Hindlimb muscle (tissue), 1 donor: ENCODE measurements around the gene MYH3. TPM values are rescaled to one million over a fixed set of nuclear protein-coding genes. Genes with fewer than 3 reads are reported as not detected.
"Not testable (repeated sequence)": the region's sequence is repeated elsewhere in the genome, so short reads cannot be mapped to it uniquely, and the experiment has no call there.

Source experiments
- DNase-seq: peaks from one replicate; pipeline ENCODE4 v3.0.0-alpha.2; 2013
- polyA plus RNA-seq: library from polyadenylated mRNA; unstranded; fragments of 120-200 nt; gene quantifications from one replicate; pipeline ENCODE4 v1.2.1, GENCODE V29; 2013; ENCODE audit not compliant: insufficient read length

The MYH3 gene
- 16,698 TPM for polyA plus RNA-seq

- no peak for DNase-seq
Measured at GRCh38 chr17:10657148-10657547, at the start of gene MYH3. Gene MYH3, minus strand, starts transcription at chr17:10657309. Its CDS starts 2,245 bp downstream, at chr17:10655064.

DNA sequence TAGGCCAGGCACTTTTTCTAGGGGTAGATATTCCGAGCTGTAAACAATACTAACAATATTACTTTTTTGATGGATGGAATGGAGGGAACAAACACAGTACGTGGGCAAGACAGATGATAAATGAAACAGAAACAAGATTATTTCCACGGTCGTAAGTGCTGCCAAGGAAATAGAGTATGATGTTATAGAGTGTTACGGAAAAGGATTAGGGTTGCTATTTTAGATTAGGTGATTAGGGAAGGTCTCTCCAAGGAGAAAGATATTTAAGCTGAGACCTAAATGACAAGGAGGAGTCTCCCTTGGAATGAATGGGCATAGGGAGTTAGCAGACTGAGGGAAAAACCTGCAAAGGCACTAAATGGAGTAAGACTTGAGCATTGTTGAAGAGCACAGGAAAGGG is 48.6 kb upstream of the MYH3 start:
- DNase-seq: no peak

DNA sequence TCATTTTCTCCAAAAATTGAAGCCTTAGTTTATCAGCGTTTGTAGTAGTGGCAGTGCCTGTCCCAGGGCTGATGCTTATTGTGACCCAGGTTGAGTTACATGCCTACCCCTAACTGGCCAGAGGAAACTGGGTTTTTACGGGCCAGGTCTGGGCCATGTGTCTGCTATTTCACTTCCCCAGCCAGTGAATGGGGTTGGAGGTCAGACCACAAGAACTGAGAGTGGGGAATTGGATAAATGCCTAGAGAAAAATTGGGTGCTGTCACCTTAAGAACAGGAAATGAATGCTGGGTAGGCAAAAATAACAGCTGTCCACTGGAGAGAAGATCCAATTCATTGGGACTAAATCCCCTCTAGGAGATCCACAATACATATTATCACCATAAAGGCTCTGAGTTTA is 45.5 kb upstream of the MYH3 start:
- DNase-seq: no peak

GRCh38 chr17:10699856-10700255 is 42.7 kb upstream of the MYH3 start:
- no peak for DNase-seq

DNA sequence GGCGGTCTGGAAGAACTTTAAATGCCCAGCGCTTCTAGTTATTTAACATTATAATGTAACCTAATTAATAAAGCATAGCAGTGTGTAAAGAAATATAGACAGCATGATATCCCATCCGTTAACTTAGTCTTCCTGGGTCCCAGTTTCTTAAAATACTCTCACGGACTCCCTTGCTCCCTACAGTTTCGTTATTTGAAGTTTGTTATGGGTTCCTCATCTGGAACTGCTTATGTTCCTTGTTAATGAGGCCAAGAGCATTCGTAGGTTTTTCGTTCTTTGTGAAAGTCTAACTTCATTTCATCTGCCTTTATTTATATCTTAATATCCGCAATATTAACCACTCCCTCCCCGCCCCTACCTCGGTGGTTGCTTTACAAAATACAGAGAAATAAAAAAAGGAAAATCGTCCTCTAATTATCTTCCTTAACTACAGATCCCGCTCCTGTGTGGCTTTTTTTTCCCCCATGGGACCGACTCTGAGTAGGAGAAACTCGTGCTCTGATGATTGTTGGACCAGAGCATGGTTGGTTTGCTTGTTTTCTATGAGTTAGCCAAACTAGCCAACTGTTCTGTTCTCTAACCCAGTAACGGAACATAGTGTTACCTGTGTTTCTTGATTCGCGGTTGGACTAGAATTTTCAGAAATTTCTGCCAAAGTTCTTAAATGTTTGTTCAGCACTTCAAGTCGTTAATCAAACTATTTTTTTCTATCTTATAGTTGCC is 41.1 kb upstream of the MYH3 start:
- DNase-seq: no peak

- peak; percentile 96 for DNase-seq
Measured at GRCh38 chr17:10697092-10698081, 40.3 kb upstream of the MYH3 start, which contains the start of the genes ADPRM and SCO1. Gene ADPRM, plus strand, starts transcription at chr17:10697594. Its CDS starts 7,333 bp downstream, at chr17:10704927. Gene SCO1, minus strand, starts transcription at chr17:10697533. Its CDS starts 26 bp downstream, at chr17:10697507.

DNA sequence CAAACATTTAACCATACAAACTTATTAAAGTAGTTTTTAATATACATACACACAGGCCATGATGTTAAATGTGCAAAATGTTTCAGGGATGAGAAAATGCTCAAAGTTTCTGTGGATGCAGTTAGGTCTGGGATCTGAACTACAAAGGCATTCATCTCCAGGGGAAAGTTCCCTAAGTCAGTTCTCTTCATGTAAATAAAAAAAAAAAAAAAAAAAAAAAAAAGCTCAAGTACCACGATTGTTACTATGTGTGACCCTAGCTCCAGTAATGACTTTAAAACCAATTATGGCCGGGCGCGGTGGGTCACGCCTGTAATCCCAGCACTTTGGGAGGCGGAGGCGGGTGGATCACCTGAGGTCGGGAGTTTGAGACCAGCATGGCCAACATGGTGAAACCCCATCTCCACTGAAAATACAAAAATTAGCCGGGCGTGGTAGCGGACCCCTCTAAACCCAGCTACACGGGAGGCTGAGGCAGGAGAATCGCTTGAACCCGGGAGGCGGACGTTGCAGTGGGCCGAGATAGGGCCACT is 38.8 kb upstream of the MYH3 start:
- DNase-seq: not testable (repeated sequence)

GRCh38 chr17:10687499-10687898 is 30.4 kb upstream of the MYH3 start:
- DNase-seq: no peak

GRCh38 chr17:10683853-10684252 is 26.7 kb upstream of the MYH3 start:
- no peak for DNase-seq

DNA sequence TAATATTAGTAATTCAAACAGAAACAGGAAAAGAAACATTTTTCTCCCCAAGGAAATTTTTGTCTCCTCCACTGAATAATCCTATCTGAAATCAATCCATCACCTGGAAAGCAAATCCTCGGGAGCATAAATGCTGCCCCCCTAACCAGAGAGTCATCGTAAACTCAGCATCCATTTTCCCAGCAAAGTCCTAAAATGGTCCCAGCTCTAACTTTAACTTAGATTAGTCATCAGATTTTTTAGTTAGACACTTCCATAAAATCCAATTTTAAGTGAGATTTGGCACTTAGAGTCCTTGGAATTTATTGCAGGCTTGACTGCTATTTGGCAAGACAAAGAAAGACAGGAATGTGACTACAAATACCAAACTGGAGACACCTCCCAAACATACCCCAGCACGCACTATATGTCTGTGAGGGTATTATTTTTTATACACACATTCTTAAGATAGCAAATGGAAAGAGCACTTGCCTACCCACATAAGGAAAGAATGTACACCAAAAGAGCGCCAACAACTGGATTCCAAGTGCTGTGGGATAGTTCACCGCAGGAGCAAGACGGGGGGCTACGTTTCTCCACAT is 24.8 kb upstream of the MYH3 start:
- DNase-seq: no peak

DNA sequence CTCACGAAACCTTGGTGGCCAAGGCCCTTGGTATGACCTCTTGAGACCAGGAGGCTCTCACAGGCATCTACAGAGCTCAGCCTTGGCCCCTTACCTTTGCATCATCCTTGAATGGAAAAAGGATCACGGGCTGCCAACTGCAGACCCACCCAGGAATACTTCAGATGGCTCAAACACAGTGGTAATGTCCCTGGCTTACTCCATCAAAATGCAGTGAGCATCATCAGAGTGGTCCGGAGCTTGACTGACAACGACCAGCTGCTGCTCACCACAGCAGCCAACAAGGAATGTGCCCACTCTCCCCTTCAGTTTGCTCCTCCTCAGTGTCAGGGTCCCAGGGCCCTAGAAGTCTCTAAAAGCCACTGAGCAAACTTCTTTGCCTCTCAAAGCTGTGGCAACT is 17.6 kb upstream of the MYH3 start:
- DNase-seq: no peak

GRCh38 chr17:10673312-10673711 is 16.2 kb upstream of the MYH3 start:
- DNase-seq: no peak

DNA sequence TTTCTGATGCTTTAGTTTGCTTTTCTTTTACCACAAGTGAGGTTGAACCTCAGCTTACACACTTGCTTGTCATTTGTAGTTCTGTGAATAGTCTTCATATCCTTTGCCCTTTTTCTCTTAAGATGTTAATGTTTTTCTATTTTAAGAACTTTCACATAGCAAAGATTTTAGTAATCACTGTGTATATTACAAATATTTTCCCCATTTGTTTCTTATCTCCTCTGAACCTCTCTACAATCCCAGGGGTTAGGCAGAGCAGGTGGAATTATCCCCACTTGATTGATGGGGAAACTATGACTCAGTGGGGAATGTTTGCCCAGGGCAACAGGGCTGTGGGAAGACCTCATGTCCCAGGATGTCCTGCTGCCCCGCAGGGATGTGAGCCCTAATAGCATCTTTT is 11.7 kb upstream of the MYH3 start:
- no peak for DNase-seq

GRCh38 chr17:10666906-10667305 is 9.8 kb upstream of the MYH3 start:
- no peak for DNase-seq

DNA sequence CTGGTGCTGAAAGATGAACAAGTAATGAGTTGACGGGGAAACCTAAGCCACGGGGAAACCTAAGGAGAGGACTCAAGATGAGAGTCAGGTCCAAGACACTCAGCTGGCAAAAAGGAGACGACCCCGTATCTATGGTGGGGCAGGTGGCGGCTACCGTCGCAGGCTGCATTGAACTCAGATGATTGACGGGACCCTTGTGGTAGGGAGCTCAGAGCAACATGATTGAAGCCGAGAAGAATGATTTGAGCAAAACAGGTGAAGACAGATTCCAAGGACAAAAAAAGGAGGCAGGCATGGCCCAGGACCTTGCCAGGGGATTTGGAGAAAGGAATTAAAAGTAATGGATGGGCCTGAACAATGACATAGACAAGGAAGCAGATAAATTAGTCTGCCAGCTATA is 7.5 kb upstream of the MYH3 start:
- DNase-seq: no peak

- no peak for DNase-seq
Measured at GRCh38 chr17:10663231-10663630, 6.1 kb upstream of the MYH3 start.

- DNase-seq: peak; percentile 10
Measured at GRCh38 chr17:10661437-10661836, 4.3 kb upstream of the MYH3 start.

DNA sequence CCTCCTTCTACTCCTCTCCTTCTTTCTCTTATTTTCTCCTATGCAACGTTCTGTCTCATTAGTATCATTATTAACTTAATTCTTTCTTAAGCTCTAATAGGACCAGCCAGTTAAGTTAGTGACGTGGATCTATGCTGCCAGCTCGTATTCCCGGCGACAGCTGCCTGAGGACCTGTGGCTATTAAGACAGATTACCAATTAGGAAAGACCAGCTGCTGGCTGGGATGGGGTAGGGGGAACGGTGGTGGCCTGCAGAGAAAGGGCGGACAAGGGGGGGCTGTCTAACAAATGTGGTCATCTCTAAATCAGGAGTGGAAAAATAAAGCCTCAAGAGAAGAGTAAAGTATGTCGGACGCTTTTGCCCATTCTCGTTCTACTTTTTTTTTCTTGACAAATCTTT is 770 bp upstream of the MYH3 start:
- no peak for DNase-seq

DNA sequence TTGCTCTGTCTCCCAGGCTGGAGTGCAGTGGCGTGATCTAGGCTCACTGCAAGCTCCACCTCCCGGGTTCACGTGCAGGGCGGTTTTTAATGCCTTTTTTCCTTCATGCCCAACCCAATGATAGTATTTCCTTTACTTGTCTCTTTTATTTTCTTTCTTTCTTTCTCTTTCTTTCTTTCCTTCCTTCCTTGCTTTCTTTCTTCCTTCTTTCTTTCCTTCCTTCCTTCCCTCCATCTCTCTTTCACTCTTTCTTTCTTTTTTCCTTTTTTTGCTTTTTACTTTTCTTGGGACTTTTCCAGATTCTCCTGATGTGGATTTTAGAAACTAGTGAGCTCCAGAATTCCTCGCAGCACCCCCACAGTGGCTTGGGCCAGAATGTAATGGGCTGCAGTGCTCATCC is 3.1 kb downstream of the MYH3 start:
- no peak for DNase-seq

DNA sequence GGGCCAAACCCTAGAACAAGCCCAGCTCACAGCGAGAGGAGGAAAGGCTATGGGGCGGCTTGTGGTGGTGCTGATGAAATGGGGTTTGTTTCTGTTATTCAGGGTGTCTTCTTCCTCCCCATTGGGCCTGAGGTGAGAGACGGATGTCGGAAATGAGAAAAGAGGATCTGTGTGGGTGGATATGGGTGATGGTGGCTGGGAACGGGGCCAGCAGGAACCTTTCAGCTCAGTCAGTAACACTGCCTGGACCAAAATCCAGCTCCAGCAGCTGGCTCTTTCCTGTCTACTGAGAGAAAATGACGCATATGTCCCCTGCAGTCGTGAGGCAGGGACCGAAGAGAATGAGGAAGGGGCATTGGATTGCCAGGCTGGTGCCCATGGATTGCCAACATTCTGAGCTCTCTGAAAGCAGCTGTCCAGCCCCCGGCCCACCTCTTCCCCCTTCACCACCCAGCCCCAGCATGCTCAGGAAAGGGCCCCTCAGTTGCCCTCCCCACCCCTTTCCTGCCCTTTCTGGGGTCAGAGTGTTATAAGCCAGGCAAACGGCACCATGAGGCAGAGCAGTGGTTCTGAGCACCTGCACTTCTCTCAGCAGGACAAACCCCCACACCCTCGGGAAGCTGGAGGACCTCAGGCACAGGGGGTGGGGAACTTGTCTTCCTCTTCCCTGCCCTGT is 4.0 kb downstream of the MYH3 start:
- no peak for DNase-seq

DNA sequence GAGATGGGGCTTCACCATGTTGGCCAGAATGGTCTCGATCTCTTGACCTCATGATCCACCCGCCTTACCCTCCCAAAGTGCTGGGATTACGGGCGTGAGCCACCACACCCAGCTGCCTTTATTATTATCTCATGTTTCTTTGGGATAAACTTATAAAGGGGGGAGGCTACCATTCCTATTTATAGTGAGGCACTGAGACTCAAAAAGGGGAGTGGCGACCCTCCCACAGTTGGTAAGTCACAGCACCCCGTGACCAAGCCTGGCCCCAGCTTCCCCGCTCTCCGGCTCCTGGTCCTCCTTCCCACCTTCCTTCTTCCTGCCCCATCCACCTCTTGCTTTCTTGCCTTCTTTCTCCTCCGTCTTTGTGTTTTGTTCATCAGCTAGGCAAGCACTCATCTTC is 5.2 kb downstream of the MYH3 start:
- no peak for DNase-seq

DNA sequence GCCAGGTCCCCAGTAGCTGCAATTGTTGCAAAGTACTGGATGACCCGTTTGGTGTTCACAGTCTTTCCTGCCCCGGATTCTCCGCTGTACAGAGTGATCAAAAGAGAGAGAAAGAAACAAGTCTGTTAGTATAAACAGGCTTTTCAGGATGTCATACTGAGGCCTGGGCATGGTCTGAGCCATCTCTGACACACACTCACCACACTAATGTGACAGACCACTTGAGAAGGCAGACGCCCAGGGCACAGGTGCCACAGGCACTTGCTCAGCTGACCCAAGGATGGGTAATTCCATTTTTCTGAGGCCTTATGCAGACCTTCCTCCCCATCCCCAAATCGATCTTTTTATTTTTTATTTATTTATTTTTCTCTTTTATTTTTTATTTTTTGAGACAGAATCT is 7.5 kb downstream of the MYH3 start:
- no peak for DNase-seq
